GM23338 (cell line): ENCODE results near the gene ANKUB1. TPM values are rescaled to one million over a fixed set of nuclear protein-coding genes. Genes with fewer than 3 reads are reported as not detected.

Experiments used
- ATAC-seq: fragments of 200-7000 bp; cut with Tn5 transposase; 3 replicates; pipeline ENCODE4 v1.9.1; 2020
- DNase-seq: peaks from one replicate; pipeline ENCODE4 v3.0.0-alpha.2; 2015; ENCODE audit warnings: low spot score
- H2AFZ ChIP-seq: fragments of 200-600 bp; sonication (generic); 2 replicates; pipeline ENCODE4 v1.8.0; 2016; ENCODE audit warnings: antibody characterized with exemption, mild to moderate bottlenecking, moderate library complexity
- H3F3A ChIP-seq: fragments of 200-600 bp; sonication (generic); replicated peaks from 2 replicates; pipeline ENCODE4 v1.8.0; 2017; ENCODE audit warnings: antibody characterized with exemption, mixed run types, low read depth
- H3K27ac ChIP-seq: fragments of 200-600 bp; sonication (generic); 2 replicates; pipeline ENCODE4 v1.6.1; 2016; ENCODE audit warnings: low read depth
- H3K27me3 ChIP-seq: fragments of 200-600 bp; sonication (generic); 2 replicates; pipeline ENCODE4 v1.8.0; 2016; ENCODE audit warnings: mild to moderate bottlenecking, mixed run types, moderate library complexity; ENCODE audit not compliant: insufficient read depth
- H3K36me3 ChIP-seq: fragments of 200-600 bp; sonication (generic); 2 replicates; pipeline ENCODE4 v1.8.0; 2016; ENCODE audit warnings: mild to moderate bottlenecking; ENCODE audit not compliant: insufficient read depth
- H3K4me1 ChIP-seq: fragments of 200-600 bp; sonication (generic); 2 replicates; pipeline ENCODE4 v1.8.0; 2016; ENCODE audit warnings: mild to moderate bottlenecking, moderate library complexity; ENCODE audit not compliant: insufficient read depth
- H3K4me2 ChIP-seq: fragments of 200-600 bp; sonication (generic); 2 replicates; pipeline ENCODE4 v1.7.1; 2017; ENCODE audit warnings: mixed run types
- H3K4me3 ChIP-seq: fragments of 200-600 bp; sonication (generic); 2 replicates; pipeline ENCODE4 v1.6.1; 2016; ENCODE audit warnings: mixed run types
- H3K79me2 ChIP-seq: fragments of 200-600 bp; sonication (generic); replicated peaks from 2 replicates; pipeline ENCODE4 v1.8.0; 2017; ENCODE audit warnings: mild to moderate bottlenecking; ENCODE audit not compliant: insufficient read depth
- H3K9me2 ChIP-seq: fragments of 200-600 bp; sonication (generic); 2 replicates; pipeline ENCODE4 v1.8.0; 2017; ENCODE audit not compliant: insufficient read depth
- H4K20me1 ChIP-seq: fragments of 200-600 bp; sonication (generic); replicated peaks from 2 replicates; pipeline ENCODE4 v1.8.0; 2017; ENCODE audit warnings: mild to moderate bottlenecking; ENCODE audit not compliant: insufficient read depth
- H3K27ac Mint-ChIP-seq: 2 replicates; pipeline ENCODE4 v1.8.0; 2020; ENCODE audit warnings: inconsistent platforms, mild to moderate bottlenecking, moderate library complexity, mixed read lengths
- H3K27me3 Mint-ChIP-seq: 3 replicates; pipeline ENCODE4 v1.8.0; 2022; ENCODE audit warnings: low read depth, mild to moderate bottlenecking, moderate library complexity, mixed read lengths, inconsistent platforms; ENCODE audit not compliant: insufficient read depth, poor library complexity
- H3K36me3 Mint-ChIP-seq: 3 replicates; pipeline ENCODE4 v1.8.0; 2021; ENCODE audit warnings: low read depth, mild to moderate bottlenecking, inconsistent platforms, moderate library complexity, mixed read lengths
- H3K4me1 Mint-ChIP-seq: 3 replicates; pipeline ENCODE4 v1.8.0; 2020; ENCODE audit warnings: mild to moderate bottlenecking, inconsistent platforms, mixed read lengths
- H3K4me3 Mint-ChIP-seq: 3 replicates; pipeline ENCODE4 v1.8.0; 2021; ENCODE audit warnings: moderate library complexity, mild to moderate bottlenecking, inconsistent platforms, mixed read lengths
- H3K9me3 Mint-ChIP-seq: 3 replicates; pipeline ENCODE4 v1.8.0; 2020; ENCODE audit warnings: moderate library complexity, mild to moderate bottlenecking, inconsistent platforms, mixed read lengths
- CREB1 ChIP-seq: fragments of 250-450 bp; sonication (Bioruptor Pico); IDR thresholded peaks from 2 replicates; pipeline ENCODE4 v1.5.0; 2020; ENCODE audit warnings: low read depth, mild to moderate bottlenecking, moderate library complexity
- EZH2 ChIP-seq: fragments of 200-600 bp; sonication (generic); IDR thresholded peaks from one replicate; pipeline ENCODE4 v1.8.0; 2017; ENCODE audit warnings: antibody characterized with exemption, mild to moderate bottlenecking, low read depth; ENCODE audit not compliant: unreplicated experiment
- EZH2phosphoT487 ChIP-seq: fragments of 200-600 bp; sonication (generic); IDR thresholded peaks from one replicate; pipeline ENCODE4 v1.8.1; 2018; ENCODE audit warnings: antibody characterized with exemption; ENCODE audit not compliant: unreplicated experiment
- JUNB ChIP-seq: IDR thresholded peaks from one replicate; pipeline ENCODE4 v1.6.1; 2016; ENCODE audit warnings: antibody characterized with exemption; ENCODE audit not compliant: unreplicated experiment
- NANOG ChIP-seq: IDR thresholded peaks from 2 replicates; pipeline ENCODE4 v1.6.1; 2016; ENCODE audit warnings: antibody characterized with exemption, borderline replicate concordance
- POLR2AphosphoS5 ChIP-seq: IDR thresholded peaks from 2 replicates; pipeline ENCODE4 v1.6.1; 2016; ENCODE audit warnings: antibody characterized with exemption, low read depth
- STAT1 ChIP-seq: IDR thresholded peaks from one replicate; pipeline ENCODE4 v1.6.1; 2016; ENCODE audit warnings: antibody characterized with exemption; ENCODE audit not compliant: unreplicated experiment
- ZNF114 ChIP-seq: fragments of 250-450 bp; sonication (Bioruptor Pico); IDR thresholded peaks from 2 replicates; pipeline ENCODE4 v1.5.0; 2020; ENCODE audit warnings: mild to moderate bottlenecking, moderate library complexity
- ZNF331 ChIP-seq: fragments of 250-450 bp; sonication (Bioruptor Pico); IDR thresholded peaks from 2 replicates; pipeline ENCODE4 v1.5.0; 2020; ENCODE audit warnings: low read depth, mild to moderate bottlenecking, moderate library complexity
- polyA plus RNA-seq: library from polyadenylated mRNA; unstranded; fragments of >200 nt; fragmentation: Nextera tagmentation; extraction: Ambion mirVana; gene quantifications from 2 replicates; pipeline ENCODE4 v1.2.1, GENCODE V29; 2016
- total RNA-seq: library from RNA; depleted of rRNA; stranded (reverse); fragments of >200 nt; shearing (Covaris generic); gene quantifications from 2 replicates; pipeline ENCODE4 v1.2.3, GENCODE V29; 2014
- TF ChIP-seq, protein P1 (sequence below): fragments of 250-450 bp; sonication (Bioruptor Pico); IDR thresholded peaks from 2 replicates; pipeline ENCODE4 v1.5.0; 2020; ENCODE audit warnings: mild to moderate bottlenecking, moderate library complexity
- TF ChIP-seq, protein P2 (sequence below): IDR thresholded peaks from 2 replicates; pipeline ENCODE4 v1.6.1; 2016; ENCODE audit warnings: antibody characterized with exemption
- TF ChIP-seq, protein P3 (sequence below): IDR thresholded peaks from one replicate; pipeline ENCODE4 v1.6.1; 2018; ENCODE audit warnings: antibody characterized with exemption; ENCODE audit not compliant: unreplicated experiment
- TF ChIP-seq, protein P4 (sequence below), 2 experiments: fragments of 200-600 bp in 1 of 2; sonication (generic) in 1 of 2; conservative IDR thresholded peaks; 2 replicates each; pipeline versions ENCODE4 v1.5.1 to v1.6.1; 2016 to 2017; ENCODE audit warnings: antibody characterized with exemption in 2 of 2, low read depth in 2 of 2, mild to moderate bottlenecking in 2 of 2, moderate library complexity in 1 of 2

ANKUB1 gene
- total and polyA plus RNA-seq, 2 experiments from 2014 or later = not detected

DNA sequence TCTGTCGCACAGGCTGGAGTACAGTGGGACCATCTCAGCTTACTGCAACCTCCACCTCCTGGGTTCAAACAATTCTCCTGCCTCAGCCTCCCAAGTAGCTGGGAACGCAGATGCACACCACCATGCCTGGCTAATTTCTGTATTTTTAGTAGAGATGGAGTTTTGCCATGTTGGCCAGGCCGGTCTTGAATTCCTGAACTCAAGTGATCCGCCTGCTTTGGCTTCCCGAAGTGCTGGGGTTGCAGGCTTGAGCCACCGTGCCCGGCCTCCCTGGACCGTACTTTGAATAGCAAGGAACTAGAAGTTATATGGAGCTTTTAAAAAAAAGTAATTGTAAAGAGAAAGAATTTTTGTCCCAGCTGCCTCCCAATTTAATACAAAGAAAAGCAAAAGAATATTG, 8.3 kb upstream of the ANKUB1 start:
- H3K4me1 ChIP-seq = no peaks in the 10 kb centered on the region
- Mint-ChIP-seq H3K27me3 (peaks cover 2% of the 10 kb centered on the region), H3K4me1 (no peaks in the 10 kb centered on the region), H3K36me3 (no peaks in the 10 kb centered on the region), H3K27ac (no peak overlapping the region), H3K9me3 (no peaks in the 10 kb centered on the region; the same call in 2 of the 3 replicates), H3K4me3 (no peak overlapping the region)
- ATAC-seq (no peak), DNase-seq (no peak)
- H3K27ac ChIP-seq = no peak overlapping the region
- no peak overlapping the region for H3K4me3 ChIP-seq
- TF ChIP-seq EZH2 = no peak
- no peak for TF ChIP-seq NANOG
- no peak for TF ChIP-seq JUNB
- no peak for TF ChIP-seq CREB1 (CRISPR knock-in tag)
- TF ChIP-seq ZNF114 (CRISPR knock-in tag) = no peak
- TF ChIP-seq, protein P1, sequence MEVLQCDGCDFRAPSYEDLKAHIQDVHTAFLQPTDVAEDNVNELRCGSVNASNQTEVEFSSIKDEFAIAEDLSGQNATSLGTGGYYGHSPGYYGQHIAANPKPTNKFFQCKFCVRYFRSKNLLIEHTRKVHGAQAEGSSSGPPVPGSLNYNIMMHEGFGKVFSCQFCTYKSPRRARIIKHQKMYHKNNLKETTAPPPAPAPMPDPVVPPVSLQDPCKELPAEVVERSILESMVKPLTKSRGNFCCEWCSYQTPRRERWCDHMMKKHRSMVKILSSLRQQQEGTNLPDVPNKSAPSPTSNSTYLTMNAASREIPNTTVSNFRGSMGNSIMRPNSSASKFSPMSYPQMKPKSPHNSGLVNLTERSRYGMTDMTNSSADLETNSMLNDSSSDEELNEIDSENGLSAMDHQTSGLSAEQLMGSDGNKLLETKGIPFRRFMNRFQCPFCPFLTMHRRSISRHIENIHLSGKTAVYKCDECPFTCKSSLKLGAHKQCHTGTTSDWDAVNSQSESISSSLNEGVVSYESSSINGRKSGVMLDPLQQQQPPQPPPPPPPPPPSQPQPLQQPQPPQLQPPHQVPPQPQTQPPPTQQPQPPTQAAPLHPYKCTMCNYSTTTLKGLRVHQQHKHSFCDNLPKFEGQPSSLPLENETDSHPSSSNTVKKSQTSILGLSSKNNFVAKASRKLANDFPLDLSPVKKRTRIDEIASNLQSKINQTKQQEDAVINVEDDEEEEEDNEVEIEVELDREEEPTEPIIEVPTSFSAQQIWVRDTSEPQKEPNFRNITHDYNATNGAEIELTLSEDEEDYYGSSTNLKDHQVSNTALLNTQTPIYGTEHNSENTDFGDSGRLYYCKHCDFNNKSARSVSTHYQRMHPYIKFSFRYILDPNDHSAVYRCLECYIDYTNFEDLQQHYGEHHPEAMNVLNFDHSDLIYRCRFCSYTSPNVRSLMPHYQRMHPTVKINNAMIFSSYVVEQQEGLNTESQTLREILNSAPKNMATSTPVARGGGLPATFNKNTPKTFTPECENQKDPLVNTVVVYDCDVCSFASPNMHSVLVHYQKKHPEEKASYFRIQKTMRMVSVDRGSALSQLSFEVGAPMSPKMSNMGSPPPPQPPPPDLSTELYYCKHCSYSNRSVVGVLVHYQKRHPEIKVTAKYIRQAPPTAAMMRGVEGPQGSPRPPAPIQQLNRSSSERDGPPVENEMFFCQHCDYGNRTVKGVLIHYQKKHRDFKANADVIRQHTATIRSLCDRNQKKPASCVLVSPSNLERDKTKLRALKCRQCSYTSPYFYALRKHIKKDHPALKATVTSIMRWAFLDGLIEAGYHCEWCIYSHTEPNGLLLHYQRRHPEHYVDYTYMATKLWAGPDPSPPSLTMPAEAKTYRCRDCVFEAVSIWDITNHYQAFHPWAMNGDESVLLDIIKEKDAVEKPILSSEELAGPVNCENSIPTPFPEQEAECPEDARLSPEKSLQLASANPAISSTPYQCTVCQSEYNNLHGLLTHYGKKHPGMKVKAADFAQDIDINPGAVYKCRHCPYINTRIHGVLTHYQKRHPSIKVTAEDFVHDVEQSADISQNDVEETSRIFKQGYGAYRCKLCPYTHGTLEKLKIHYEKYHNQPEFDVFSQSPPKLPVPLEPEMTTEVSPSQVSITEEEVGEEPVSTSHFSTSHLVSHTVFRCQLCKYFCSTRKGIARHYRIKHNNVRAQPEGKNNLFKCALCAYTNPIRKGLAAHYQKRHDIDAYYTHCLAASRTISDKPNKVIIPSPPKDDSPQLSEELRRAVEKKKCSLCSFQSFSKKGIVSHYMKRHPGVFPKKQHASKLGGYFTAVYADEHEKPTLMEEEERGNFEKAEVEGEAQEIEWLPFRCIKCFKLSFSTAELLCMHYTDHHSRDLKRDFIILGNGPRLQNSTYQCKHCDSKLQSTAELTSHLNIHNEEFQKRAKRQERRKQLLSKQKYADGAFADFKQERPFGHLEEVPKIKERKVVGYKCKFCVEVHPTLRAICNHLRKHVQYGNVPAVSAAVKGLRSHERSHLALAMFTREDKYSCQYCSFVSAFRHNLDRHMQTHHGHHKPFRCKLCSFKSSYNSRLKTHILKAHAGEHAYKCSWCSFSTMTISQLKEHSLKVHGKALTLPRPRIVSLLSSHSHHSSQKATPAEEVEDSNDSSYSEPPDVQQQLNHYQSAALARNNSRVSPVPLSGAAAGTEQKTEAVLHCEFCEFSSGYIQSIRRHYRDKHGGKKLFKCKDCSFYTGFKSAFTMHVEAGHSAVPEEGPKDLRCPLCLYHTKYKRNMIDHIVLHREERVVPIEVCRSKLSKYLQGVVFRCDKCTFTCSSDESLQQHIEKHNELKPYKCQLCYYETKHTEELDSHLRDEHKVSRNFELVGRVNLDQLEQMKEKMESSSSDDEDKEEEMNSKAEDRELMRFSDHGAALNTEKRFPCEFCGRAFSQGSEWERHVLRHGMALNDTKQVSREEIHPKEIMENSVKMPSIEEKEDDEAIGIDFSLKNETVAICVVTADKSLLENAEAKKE = no peak
- TF ChIP-seq, protein P2, sequence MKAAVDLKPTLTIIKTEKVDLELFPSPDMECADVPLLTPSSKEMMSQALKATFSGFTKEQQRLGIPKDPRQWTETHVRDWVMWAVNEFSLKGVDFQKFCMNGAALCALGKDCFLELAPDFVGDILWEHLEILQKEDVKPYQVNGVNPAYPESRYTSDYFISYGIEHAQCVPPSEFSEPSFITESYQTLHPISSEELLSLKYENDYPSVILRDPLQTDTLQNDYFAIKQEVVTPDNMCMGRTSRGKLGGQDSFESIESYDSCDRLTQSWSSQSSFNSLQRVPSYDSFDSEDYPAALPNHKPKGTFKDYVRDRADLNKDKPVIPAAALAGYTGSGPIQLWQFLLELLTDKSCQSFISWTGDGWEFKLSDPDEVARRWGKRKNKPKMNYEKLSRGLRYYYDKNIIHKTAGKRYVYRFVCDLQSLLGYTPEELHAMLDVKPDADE = no peak
- TF ChIP-seq, protein P3, sequence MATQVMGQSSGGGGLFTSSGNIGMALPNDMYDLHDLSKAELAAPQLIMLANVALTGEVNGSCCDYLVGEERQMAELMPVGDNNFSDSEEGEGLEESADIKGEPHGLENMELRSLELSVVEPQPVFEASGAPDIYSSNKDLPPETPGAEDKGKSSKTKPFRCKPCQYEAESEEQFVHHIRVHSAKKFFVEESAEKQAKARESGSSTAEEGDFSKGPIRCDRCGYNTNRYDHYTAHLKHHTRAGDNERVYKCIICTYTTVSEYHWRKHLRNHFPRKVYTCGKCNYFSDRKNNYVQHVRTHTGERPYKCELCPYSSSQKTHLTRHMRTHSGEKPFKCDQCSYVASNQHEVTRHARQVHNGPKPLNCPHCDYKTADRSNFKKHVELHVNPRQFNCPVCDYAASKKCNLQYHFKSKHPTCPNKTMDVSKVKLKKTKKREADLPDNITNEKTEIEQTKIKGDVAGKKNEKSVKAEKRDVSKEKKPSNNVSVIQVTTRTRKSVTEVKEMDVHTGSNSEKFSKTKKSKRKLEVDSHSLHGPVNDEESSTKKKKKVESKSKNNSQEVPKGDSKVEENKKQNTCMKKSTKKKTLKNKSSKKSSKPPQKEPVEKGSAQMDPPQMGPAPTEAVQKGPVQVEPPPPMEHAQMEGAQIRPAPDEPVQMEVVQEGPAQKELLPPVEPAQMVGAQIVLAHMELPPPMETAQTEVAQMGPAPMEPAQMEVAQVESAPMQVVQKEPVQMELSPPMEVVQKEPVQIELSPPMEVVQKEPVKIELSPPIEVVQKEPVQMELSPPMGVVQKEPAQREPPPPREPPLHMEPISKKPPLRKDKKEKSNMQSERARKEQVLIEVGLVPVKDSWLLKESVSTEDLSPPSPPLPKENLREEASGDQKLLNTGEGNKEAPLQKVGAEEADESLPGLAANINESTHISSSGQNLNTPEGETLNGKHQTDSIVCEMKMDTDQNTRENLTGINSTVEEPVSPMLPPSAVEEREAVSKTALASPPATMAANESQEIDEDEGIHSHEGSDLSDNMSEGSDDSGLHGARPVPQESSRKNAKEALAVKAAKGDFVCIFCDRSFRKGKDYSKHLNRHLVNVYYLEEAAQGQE = no peak
- TF ChIP-seq STAT1 = no peak
- TF ChIP-seq, protein P4, sequence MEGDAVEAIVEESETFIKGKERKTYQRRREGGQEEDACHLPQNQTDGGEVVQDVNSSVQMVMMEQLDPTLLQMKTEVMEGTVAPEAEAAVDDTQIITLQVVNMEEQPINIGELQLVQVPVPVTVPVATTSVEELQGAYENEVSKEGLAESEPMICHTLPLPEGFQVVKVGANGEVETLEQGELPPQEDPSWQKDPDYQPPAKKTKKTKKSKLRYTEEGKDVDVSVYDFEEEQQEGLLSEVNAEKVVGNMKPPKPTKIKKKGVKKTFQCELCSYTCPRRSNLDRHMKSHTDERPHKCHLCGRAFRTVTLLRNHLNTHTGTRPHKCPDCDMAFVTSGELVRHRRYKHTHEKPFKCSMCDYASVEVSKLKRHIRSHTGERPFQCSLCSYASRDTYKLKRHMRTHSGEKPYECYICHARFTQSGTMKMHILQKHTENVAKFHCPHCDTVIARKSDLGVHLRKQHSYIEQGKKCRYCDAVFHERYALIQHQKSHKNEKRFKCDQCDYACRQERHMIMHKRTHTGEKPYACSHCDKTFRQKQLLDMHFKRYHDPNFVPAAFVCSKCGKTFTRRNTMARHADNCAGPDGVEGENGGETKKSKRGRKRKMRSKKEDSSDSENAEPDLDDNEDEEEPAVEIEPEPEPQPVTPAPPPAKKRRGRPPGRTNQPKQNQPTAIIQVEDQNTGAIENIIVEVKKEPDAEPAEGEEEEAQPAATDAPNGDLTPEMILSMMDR (conservative IDR thresholded peaks at IDR 0.05; ENCODE audit: low read depth in 2 of 2) = no peak
- TF ChIP-seq POLR2AphosphoS5 = no peak
- no peak for TF ChIP-seq EZH2phosphoT487
- no peak for TF ChIP-seq ZNF331 (CRISPR knock-in tag)
- no peaks in the 10 kb centered on the region for H3F3A ChIP-seq
- no peaks in the 10 kb centered on the region for H3K79me2 ChIP-seq
- no peaks in the 10 kb centered on the region for H3K9me2 ChIP-seq
- no peak overlapping the region for H2AFZ ChIP-seq
- no peaks in the 10 kb centered on the region for H3K36me3 ChIP-seq
- no peak overlapping the region for H3K4me2 ChIP-seq
- H4K20me1 ChIP-seq = no peaks in the 10 kb centered on the region
- H3K27me3 ChIP-seq = no peaks in the 10 kb centered on the region
